GM12864 (cell line): ENCODE results near the gene VASP.
"Not testable (repeated sequence)": the region's sequence is repeated elsewhere in the genome, so short reads cannot be mapped to it uniquely, and the experiment has no call there.

Experiments used
- DNase-seq: peaks from one replicate; pipeline ENCODE4 v3.0.0-alpha.2; 2011; ENCODE audit warnings: low read depth
- H3K4me3 ChIP-seq: 2 replicates; pipeline ENCODE4 v1.5.1; 2011; ENCODE audit warnings: mild to moderate bottlenecking, low read depth, low read length, control low read depth
- TF ChIP-seq, protein P1 (sequence below): IDR thresholded peaks from 2 replicates; pipeline ENCODE4 v1.5.1; 2011; ENCODE audit warnings: low read depth, mild to moderate bottlenecking, moderate library complexity, low read length, control low read depth, inconsistent platforms; ENCODE audit errors: missing control alignments

Gene VASP

DNA sequence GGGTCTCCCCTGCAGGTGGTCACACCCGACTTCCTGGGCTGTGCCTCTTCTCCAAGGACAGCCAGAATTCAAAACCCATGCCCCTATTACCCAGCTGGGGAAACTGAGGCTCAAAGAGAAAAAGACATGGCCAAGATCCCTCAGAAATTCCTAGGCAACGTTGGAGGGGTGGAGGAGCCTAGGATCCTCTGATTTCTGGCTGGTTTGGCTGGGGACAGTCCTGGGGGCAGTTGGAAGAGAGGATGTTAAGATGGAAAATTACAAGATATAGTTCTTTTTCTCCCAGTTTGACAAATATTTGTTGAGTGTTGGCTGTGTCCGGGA, 2.4 kb downstream of the VASP start:
- peak overlapping the region; percentile 94 for H3K4me3 ChIP-seq
- no peak for DNase-seq
- TF ChIP-seq, protein P1, sequence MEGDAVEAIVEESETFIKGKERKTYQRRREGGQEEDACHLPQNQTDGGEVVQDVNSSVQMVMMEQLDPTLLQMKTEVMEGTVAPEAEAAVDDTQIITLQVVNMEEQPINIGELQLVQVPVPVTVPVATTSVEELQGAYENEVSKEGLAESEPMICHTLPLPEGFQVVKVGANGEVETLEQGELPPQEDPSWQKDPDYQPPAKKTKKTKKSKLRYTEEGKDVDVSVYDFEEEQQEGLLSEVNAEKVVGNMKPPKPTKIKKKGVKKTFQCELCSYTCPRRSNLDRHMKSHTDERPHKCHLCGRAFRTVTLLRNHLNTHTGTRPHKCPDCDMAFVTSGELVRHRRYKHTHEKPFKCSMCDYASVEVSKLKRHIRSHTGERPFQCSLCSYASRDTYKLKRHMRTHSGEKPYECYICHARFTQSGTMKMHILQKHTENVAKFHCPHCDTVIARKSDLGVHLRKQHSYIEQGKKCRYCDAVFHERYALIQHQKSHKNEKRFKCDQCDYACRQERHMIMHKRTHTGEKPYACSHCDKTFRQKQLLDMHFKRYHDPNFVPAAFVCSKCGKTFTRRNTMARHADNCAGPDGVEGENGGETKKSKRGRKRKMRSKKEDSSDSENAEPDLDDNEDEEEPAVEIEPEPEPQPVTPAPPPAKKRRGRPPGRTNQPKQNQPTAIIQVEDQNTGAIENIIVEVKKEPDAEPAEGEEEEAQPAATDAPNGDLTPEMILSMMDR: no peak

GRCh38 chr19:45510352-45510751, 3.1 kb downstream of the VASP start:
- peak overlapping the region; percentile 94; the same call in 1 of the 2 replicates for H3K4me3 ChIP-seq
- not testable (repeated sequence) for DNase-seq

DNA sequence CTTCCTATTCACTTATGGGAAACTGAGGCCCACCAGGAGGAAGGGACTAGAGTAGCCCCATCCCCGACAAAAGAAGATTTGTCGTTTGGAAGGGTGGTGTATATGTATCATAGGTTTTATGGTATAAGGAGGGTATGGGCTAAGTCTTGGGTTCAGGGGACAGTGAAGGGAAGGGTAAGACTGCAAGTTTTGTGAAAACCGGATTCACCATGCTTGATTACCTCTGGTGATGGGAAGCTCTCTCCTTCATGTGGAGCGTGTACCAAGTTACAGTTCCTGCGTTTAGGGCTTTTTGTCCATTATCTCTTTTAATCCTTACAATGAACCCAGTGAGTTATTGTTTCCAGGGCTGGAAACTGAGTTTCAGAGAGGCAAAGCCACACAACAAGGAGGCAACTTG, 3.8 kb downstream of the VASP start:
- H3K4me3 ChIP-seq: no peak overlapping the region
- no peak for DNase-seq
- TF ChIP-seq, protein P1: no peak

DNA sequence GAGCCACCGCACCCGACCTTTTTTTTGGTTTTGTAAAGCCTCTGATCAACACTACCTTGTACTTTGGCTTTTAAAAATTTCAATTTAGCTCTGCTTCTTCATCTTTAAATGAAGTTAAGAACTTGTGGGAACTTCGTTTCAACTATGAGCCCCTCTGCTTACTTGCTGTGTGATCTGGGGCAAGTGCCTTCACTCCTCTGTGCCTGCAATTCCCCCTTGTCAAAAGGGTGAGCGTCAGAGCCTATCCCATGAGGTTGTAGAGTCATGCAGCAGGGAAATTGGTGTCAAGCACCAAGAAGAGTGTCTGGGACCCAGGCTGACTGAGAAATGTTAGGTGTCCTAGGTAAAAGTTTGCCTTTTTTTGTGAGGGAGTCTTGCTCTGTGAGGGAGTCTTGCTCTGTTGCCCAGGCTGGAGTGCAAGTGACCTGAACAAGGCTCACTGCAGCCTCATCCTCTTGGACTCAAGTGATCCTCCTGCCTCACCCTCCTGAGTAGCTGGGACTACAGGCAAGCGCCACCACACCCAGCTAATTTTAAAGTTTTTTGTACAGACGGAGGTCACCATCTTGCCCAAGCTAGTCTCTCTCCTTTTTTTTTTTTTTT, 5.7 kb downstream of the VASP start:
- TF ChIP-seq, protein P1: no peak
- no peak for DNase-seq
- peak overlapping the region; percentile 1 for H3K4me3 ChIP-seq

DNA sequence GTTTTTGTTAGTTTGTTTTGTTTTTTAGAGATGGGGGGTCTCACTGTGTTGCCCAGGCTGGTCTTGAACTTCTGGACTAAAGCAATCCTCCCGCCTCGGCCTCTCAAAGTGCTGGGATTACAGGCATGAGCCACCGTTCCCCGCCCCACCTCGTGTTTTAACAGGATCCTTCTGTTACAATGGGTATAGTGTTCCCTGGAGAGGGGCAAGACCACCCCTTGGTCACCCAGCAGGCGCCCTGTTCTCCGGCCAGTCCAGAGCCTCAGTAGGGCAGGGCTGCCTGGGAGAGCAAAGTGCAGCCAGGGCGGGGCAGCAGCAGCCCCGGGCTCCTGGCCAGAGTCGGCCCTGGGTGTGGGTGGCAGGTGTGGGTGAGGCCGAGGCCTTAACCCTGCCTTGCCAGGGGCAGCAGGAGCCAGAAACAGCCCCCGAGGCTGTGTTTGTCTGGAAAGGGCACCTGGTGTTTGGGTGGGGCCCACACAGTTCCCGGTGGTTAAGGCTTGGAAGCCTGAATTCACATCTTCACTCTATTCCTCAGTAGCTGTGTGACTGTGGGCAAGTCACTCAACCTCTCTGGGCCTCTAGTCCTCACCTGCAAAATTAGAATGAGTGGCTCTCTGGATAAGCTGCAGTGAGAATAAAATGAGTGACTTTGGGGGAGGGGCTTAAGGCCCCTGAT, 7.2 kb downstream of the VASP start:
- H3K4me3 ChIP-seq: no peak overlapping the region
- TF ChIP-seq, protein P1: no peak
- no peak for DNase-seq

- peak; percentile 57 for DNase-seq
- H3K4me3 ChIP-seq: no peak overlapping the region
- TF ChIP-seq, protein P1: no peak
Observed at GRCh38 chr19:45515081-45515624, 7.9 kb downstream of the VASP start.

GRCh38 chr19:45515807-45516401, 8.6 kb downstream of the VASP start:
- no peak for DNase-seq
- H3K4me3 ChIP-seq: no peak overlapping the region
- TF ChIP-seq, protein P1: no peak
